Naive thymus-derived CD4-positive, alpha-beta T cell (primary cell): ENCODE data around the gene XPC. TPM values are rescaled to one million over a fixed set of nuclear protein-coding genes. Genes with fewer than 3 reads are reported as not detected.

ENCODE experiments used
- ATAC-seq: fragments of 150-1000 bp; cut with Tn5 transposase; 2 replicates; pipeline ENCODE4 v1.10.0; 2021; ENCODE audit warnings: mild to moderate bottlenecking, moderate library complexity
- CTCF ChIA-PET: fragments of 350-600 bp; sonication (Branson Sonifier 250); formaldehyde crosslinking; loops from one replicate; lab custom pipeline; 2021; ENCODE audit warnings: antibody characterized with exemption; lab: Charles Lee
- POLR2A ChIA-PET: fragments of 350-600 bp; sonication (Branson Sonifier 250); formaldehyde crosslinking; loops from one replicate; lab custom pipeline; 2021; ENCODE audit warnings: antibody characterized with exemption, inconsistent platforms; lab: Charles Lee
- DNase-seq, 9 donors: peaks; one replicate each; pipeline versions ENCODE4 v3.0.0 to v3.0.0-alpha.2; 2020 to 2022; ENCODE audit warnings: mixed read lengths in 1 of 9
- H3K27ac ChIP-seq: one replicate; pipeline ENCODE4 v1.7.0; 2013; ENCODE audit warnings: mild to moderate bottlenecking, low read depth, low read length, moderate library complexity
- H3K27me3 ChIP-seq, 2 donors: one replicate each; pipeline ENCODE4 v1.7.0; 2013; ENCODE audit warnings: low read length in 2 of 2, mild to moderate bottlenecking in 2 of 2, moderate library complexity in 2 of 2; ENCODE audit not compliant: control insufficient read depth in 2 of 2, insufficient read depth in 2 of 2
- H3K36me3 ChIP-seq, 3 experiments: 1 replicate in 2 of 3; 2 replicates in 1 of 3; pipeline ENCODE4 v1.7.0; 2013; ENCODE audit warnings: low read length in 3 of 3, mild to moderate bottlenecking in 3 of 3, moderate library complexity in 1 of 3; ENCODE audit not compliant: insufficient read depth in 3 of 3, control insufficient read depth in 2 of 3
- H3K4me1 ChIP-seq, 2 donors: one replicate each; pipeline ENCODE4 v1.7.0; 2013; ENCODE audit warnings: low read length in 2 of 2, mild to moderate bottlenecking in 2 of 2, moderate library complexity in 1 of 2; ENCODE audit not compliant: control insufficient read depth in 2 of 2, insufficient read depth in 2 of 2
- H3K4me3 ChIP-seq: 2 replicates; pipeline ENCODE4 v1.7.0; 2013; ENCODE audit warnings: mild to moderate bottlenecking, low read length
- H3K9me3 ChIP-seq, 3 experiments: 1 replicate in 2 of 3; 2 replicates in 1 of 3; pipeline ENCODE4 v1.7.0; 2013; ENCODE audit warnings: low read length in 3 of 3; ENCODE audit not compliant: control insufficient read depth in 2 of 3
- H3K27ac Mint-ChIP-seq, 9 donors: one replicate each; pipeline ENCODE4 v1.8.0; 2020 to 2022; ENCODE audit warnings: mixed read lengths in 9 of 9, mild to moderate bottlenecking in 8 of 9, moderate library complexity in 5 of 9, inconsistent platforms in 2 of 9
- H3K27me3 Mint-ChIP-seq, 5 donors: one replicate each; pipeline ENCODE4 v1.8.0; 2021 to 2022; ENCODE audit warnings: mixed read lengths in 5 of 5, mild to moderate bottlenecking in 1 of 5
- H3K36me3 Mint-ChIP-seq, 5 donors: one replicate each; pipeline ENCODE4 v1.8.0; 2020 to 2022; ENCODE audit warnings: mixed read lengths in 5 of 5, mild to moderate bottlenecking in 3 of 5, inconsistent platforms in 1 of 5
- H3K4me1 Mint-ChIP-seq, 7 donors: one replicate each; pipeline ENCODE4 v1.8.0; 2020 to 2022; ENCODE audit warnings: mixed read lengths in 7 of 7, mild to moderate bottlenecking in 3 of 7, inconsistent platforms in 1 of 7
- H3K4me3 Mint-ChIP-seq, 10 donors: one replicate each; pipeline ENCODE4 v1.8.0; 2020 to 2022; ENCODE audit warnings: mild to moderate bottlenecking in 10 of 10, mixed read lengths in 10 of 10, moderate library complexity in 6 of 10, inconsistent platforms in 2 of 10
- H3K9me3 Mint-ChIP-seq, 11 donors: one replicate each; pipeline ENCODE4 v1.8.0; 2020 to 2022; ENCODE audit warnings: mixed read lengths in 11 of 11, mild to moderate bottlenecking in 4 of 11, inconsistent platforms in 1 of 11, moderate library complexity in 1 of 11
- intact Hi-C, 2 donors: fragments of 100-400 bp; cut with micrococcal nuclease; formaldehyde crosslinking; loops; one replicate each; pipeline ENCODE4 v1.15.1; 2023
- polyA plus RNA-seq, 2 donors: library from polyadenylated mRNA; unstranded; fragments of 300-500 nt; fragmentation: Illumina TruSeq; gene quantifications; one replicate each; pipeline ENCODE4 v1.2.3, GENCODE V29; 2021
- total RNA-seq, 6 experiments: library from RNA in 5 of 6; stranded (reverse) in 5 of 6; gene quantifications; 1 replicate in 5 of 6; 2 replicates in 1 of 6; pipeline ENCODE4 v1.2.3 and lab custom pipeline; 2021 to 2026

Gene XPC
- total and polyA plus RNA-seq, 7 experiments from 2014 or later, result 50.0 to 94.8 (median 57.7) TPM

- no peaks in the 10 kb centered on the region for H3K27me3 ChIP-seq
- peak in 1 of 9 donors; percentile 16 for DNase-seq
- Mint-ChIP-seq H3K36me3 (peaks cover 3 to 39% (median 14%) of the 10 kb centered on the region in 5 donors), H3K4me1 (peaks cover 18 to 37% (median 32%) of the 10 kb centered on the region in 7 donors), H3K27ac (no peak overlapping the region), H3K4me3 (no peak overlapping the region), H3K27me3 (no peaks in the 10 kb centered on the region), H3K9me3 (no peaks in the 10 kb centered on the region)
- H3K36me3 ChIP-seq, result peaks cover 0 to 42% (median 11%) of the 10 kb centered on the region in 3 experiments
- no peaks in the 10 kb centered on the region for H3K9me3 ChIP-seq
- peaks cover 10 to 15% of the 10 kb centered on the region in 2 donors for H3K4me1 ChIP-seq
- no peak overlapping the region for H3K4me3 ChIP-seq
- ChIA-PET POLR2A (interaction anchor here (0.9 to 2.0 kb wide), 2 partner anchors 56 to 59 kb away, joined by 3 to 6 read pairs; partner anchors contain the start of genes LSM3 and XPC), CTCF (interaction anchor here (1.6 kb wide), 1 partner anchor 84 kb away, joined by 3 read pairs; no protein-coding TSS in a partner anchor)
- ATAC-seq, result no peak
- intact Hi-C loops, result loop anchor here in 1 of 2 donors (10.0 kb wide), 2 partner anchors 465 to 1045 kb away; partner anchors contain the start of gene IQSEC1
- H3K27ac ChIP-seq, result no peak overlapping the region
These were observed 58.8 kb downstream of the XPC start for GRCh38 chr3:14119651-14120050.

- DNase-seq (peak in 1 of 9 donors; percentile 9), ATAC-seq (no peak)
- Histone ChIP-seq H3K4me3 (no peak overlapping the region), H3K27ac (no peak overlapping the region), H3K9me3 (no peaks in the 10 kb centered on the region), H3K4me1 (peaks cover 5 to 13% of the 10 kb centered on the region in 2 donors), H3K27me3 (no peaks in the 10 kb centered on the region), H3K36me3 (peaks cover 0 to 51% (median 17%) of the 10 kb centered on the region in 3 experiments)
- Mint-ChIP-seq H3K36me3 (peaks cover 5 to 49% (median 19%) of the 10 kb centered on the region in 5 donors), H3K4me1 (peaks cover 16 to 32% (median 28%) of the 10 kb centered on the region in 7 donors), H3K9me3 (no peaks in the 10 kb centered on the region), H3K27ac (no peak overlapping the region), H3K27me3 (no peaks in the 10 kb centered on the region), H3K4me3 (no peak overlapping the region)
- ChIA-PET POLR2A (interaction anchor here (0.9 to 2.0 kb wide), 2 partner anchors 57 to 60 kb away, joined by 3 to 6 read pairs; partner anchors contain the start of genes LSM3 and XPC), CTCF (interaction anchor here (1.6 kb wide), 1 partner anchor 85 kb away, joined by 3 read pairs; no protein-coding TSS in a partner anchor)
- intact Hi-C loops, result no loop called here
These were observed 59.7 kb downstream of the XPC start for GRCh38 chr3:14118400-14119381.

GRCh38 chr3:14117468-14118399 lies 60.7 kb downstream of the XPC start:
- Mint-ChIP-seq H3K4me1 (peaks cover 11 to 23% (median 19%) of the 10 kb centered on the region in 7 donors), H3K36me3 (peaks cover 7 to 57% (median 24%) of the 10 kb centered on the region in 5 donors), H3K4me3 (no peak overlapping the region), H3K27ac (no peak overlapping the region), H3K9me3 (no peaks in the 10 kb centered on the region), H3K27me3 (no peaks in the 10 kb centered on the region)
- ChIA-PET POLR2A (no interaction called here), CTCF (no interaction called here)
- intact Hi-C loops, result no loop called here
- Histone ChIP-seq H3K27me3 (no peaks in the 10 kb centered on the region), H3K4me3 (no peak overlapping the region), H3K36me3 (peaks cover 0 to 60% (median 17%) of the 10 kb centered on the region in 3 experiments), H3K9me3 (no peaks in the 10 kb centered on the region), H3K27ac (no peak overlapping the region), H3K4me1 (peaks cover 0 to 3% of the 10 kb centered on the region in 2 donors)
- ATAC-seq (no peak), DNase-seq (peak in 1 of 9 donors; percentile 8)

- no peaks in the 10 kb centered on the region for H3K4me1 ChIP-seq
- Mint-ChIP-seq H3K27ac (no peak overlapping the region), H3K36me3 (peaks cover 10 to 57% (median 24%) of the 10 kb centered on the region in 5 donors), H3K4me1 (peaks cover 0 to 5% (median 0%) of the 10 kb centered on the region in 7 donors), H3K4me3 (no peak overlapping the region), H3K9me3 (peaks cover 0 to 3% (median 0%) of the 10 kb centered on the region in 11 donors), H3K27me3 (no peaks in the 10 kb centered on the region)
- no peaks in the 10 kb centered on the region for H3K9me3 ChIP-seq
- CTCF ChIA-PET, result interaction anchor here (0.6 to 0.8 kb wide), 3 partner anchors 143 to 368 kb away, joined by 3 read pairs; no protein-coding TSS in a partner anchor
- intact Hi-C loops, result loop anchor here in 1 of 2 donors (1.0 kb wide), 1 partner anchor 218 kb away; no protein-coding TSS in a partner anchor
- POLR2A ChIA-PET, result interaction anchor here (0.6 to 1.1 kb wide), 2 partner anchors 65 to 142 kb away, joined by 3 to 5 read pairs; partner anchors contain the start of genes LSM3 and XPC
- no peak overlapping the region for H3K4me3 ChIP-seq
- H3K27me3 ChIP-seq, result no peaks in the 10 kb centered on the region
- peaks cover 0 to 59% (median 17%) of the 10 kb centered on the region in 3 experiments for H3K36me3 ChIP-seq
- ATAC-seq (no peak), DNase-seq (no peak)
- no peak overlapping the region for H3K27ac ChIP-seq
These were observed 64.3 kb downstream of the XPC start for GRCh38 chr3:14113965-14114635.

GRCh38 chr3:14110699-14111098 lies 67.7 kb downstream of the XPC start:
- H3K4me3 Mint-ChIP-seq, result no peak overlapping the region
- CTCF ChIA-PET, result no interaction called here
- peaks cover 10 to 49% (median 24%) of the 10 kb centered on the region in 5 donors for H3K36me3 Mint-ChIP-seq
- peaks cover 0 to under 1% (median 0%) of the 10 kb centered on the region in 5 donors for H3K27me3 Mint-ChIP-seq
- H3K4me1 ChIP-seq, result no peaks in the 10 kb centered on the region
- no peak for ATAC-seq
- H3K4me3 ChIP-seq, result no peak overlapping the region
- no peak for DNase-seq
- intact Hi-C loops, result no loop called here
- H3K27me3 ChIP-seq, result no peaks in the 10 kb centered on the region
- H3K9me3 Mint-ChIP-seq, result peaks cover 0 to 3% (median 0%) of the 10 kb centered on the region in 11 donors
- H3K36me3 ChIP-seq, result peaks cover 0 to 43% (median 16%) of the 10 kb centered on the region in 3 experiments
- no peaks in the 10 kb centered on the region for H3K9me3 ChIP-seq
- POLR2A ChIA-PET, result interaction anchor here (1.3 kb wide), 1 partner anchor 14 kb away, joined by 5 read pairs; the partner anchor contains the start of gene CHCHD4
- H3K27ac Mint-ChIP-seq, result no peak overlapping the region
- no peak overlapping the region for H3K27ac ChIP-seq
- H3K4me1 Mint-ChIP-seq, result no peaks in the 10 kb centered on the region
